Activated naive CD4-positive, alpha-beta T cell treated with anti-CD3 and anti-CD28 coated beads, Interleukin-2, amount 10 ng/mL, durations not matched to agents 5 hours and 36 hours (primary cell): ENCODE results near the gene SRGN. TPM values are rescaled to one million over a fixed set of nuclear protein-coding genes. Genes with fewer than 3 reads are reported as not detected.

Source experiments
- total RNA-seq, 2 experiments: library from RNA; stranded (reverse); gene quantifications; one replicate each; pipeline ENCODE4 v1.2.3, GENCODE V29; 2021

Gene SRGN, protein sequence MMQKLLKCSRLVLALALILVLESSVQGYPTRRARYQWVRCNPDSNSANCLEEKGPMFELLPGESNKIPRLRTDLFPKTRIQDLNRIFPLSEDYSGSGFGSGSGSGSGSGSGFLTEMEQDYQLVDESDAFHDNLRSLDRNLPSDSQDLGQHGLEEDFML
- total RNA-seq = 100 to 1,000 TPM; 145 to 150 TPM

GRCh38 chr10:69087590-69088470, at the start of gene SRGN:
Gene SRGN, plus strand, starts transcription at chr10:69088103. Its CDS starts 55 bp downstream, at chr10:69088158.

DNA sequence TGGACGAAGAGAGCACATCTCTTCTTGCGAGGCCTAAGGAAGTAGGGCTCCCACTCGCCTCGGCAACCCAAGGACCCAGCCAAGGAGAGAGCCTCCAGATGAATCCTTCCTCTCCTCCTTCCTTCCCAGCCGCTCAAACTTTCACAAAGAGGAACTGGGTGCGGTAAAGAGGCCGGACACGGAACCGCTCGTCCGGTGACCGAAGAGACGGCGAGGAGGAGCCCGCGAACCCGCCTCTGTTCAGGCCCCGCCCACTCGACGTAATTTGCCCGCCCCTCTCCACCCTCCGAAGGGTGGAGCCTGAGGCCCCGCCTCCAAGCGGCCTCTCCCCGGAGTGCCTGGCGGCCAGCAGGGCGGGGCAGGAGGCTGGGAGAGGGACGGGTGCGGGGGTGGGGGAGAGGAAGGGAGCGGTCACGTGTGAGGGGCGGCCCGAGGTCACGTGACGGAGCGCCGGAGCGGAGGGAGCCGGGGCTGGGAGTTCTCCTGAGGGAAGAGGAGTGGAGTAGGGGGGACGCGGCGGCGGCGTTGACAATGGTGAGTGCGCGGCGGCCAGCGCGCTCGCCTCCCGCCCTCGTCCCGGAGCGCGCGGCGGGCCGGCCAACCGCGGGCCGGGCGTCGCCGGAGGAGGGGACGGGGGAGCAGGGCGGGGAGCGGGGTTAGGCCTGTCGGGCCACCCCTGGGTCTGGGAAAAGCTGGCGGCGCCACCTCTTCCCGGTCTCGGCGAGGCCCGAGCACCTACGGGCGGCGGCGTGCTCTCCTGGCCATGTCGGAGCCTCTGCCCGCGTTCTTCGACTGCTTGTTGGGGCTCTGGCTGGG, 36.1 kb downstream of the SRGN start, which contains the start of gene VPS26A:
Gene VPS26A (plus strand): TSS at position 432 of the 816 bp plus-strand sequence. CDS start 100 bp downstream, at position 532.

Other genes with a start within 250 kb of the SRGN start
- 10 to 100 TPM; 45.2 to 48.9 TPM for gene DDX50, start 186.8 kb upstream of the SRGN start, total RNA-seq
- 10 to 100 TPM; 77.1 to 79.1 TPM for gene DDX21, start 131.9 kb upstream of the SRGN start, total RNA-seq
- 10 to 100 TPM; 10.9 to 12.7 TPM for gene KIFBP, start 99.3 kb upstream of the SRGN start, total RNA-seq
- 10 to 100 TPM; 39.7 to 40.6 TPM for gene VPS26A, start 36.1 kb downstream of the SRGN start, total RNA-seq
- 10 to 100 TPM; 30.0 to 30.3 TPM for gene SUPV3L1, start 92.1 kb downstream of the SRGN start, total RNA-seq
- 1 to 10 TPM; 6.9 to 9.6 TPM for gene HKDC1, start 132.2 kb downstream of the SRGN start, total RNA-seq
- 100 to 1,000 TPM; 122 to 126 TPM for gene HK1, start 190.4 kb downstream of the SRGN start, total RNA-seq